Endothelial cell of umbilical vein (primary cell): ENCODE results near the gene WNT9A. TPM values are rescaled to one million over a fixed set of nuclear protein-coding genes. Genes with fewer than 3 reads are reported as not detected.

ENCODE experiments used
- BruUV-seq: library from RNA; stranded (reverse); fragments of 400-500 nt; replicated peaks from 2 replicates; lab custom pipeline; 2021; lab: Mats Ljungman, UMichigan
- CTCF ChIA-PET: fragments of 300-600, 350-600 bp; sonication (Branson Sonifier 250); formaldehyde crosslinking; loops from one replicate; lab custom pipeline; 2021; ENCODE audit warnings: antibody characterized with exemption, inconsistent platforms; lab: Charles Lee
- POLR2A ChIA-PET: fragments of 300-600, 350-600 bp; sonication (Branson Sonifier 250); formaldehyde crosslinking; loops from one replicate; lab custom pipeline; 2021; ENCODE audit warnings: antibody characterized with exemption, inconsistent platforms; lab: Charles Lee
- DNase-seq: peaks from one replicate; pipeline ENCODE4 v3.0.0-alpha.2; 2011; ENCODE audit warnings: low read depth, low spot score
- FAIRE-seq: peaks from 2 replicates; lab custom pipeline; 2011; peaks lifted over from hg19 to GRCh38; lab: Jason Lieb, UNC
- H2AFZ ChIP-seq: 2 replicates; pipeline ENCODE4 v1.6.0; 2012; ENCODE audit warnings: low read depth, low read length, control low read depth, inconsistent platforms
- H3K27ac ChIP-seq: 2 replicates; pipeline ENCODE4 v1.5.1; 2011; ENCODE audit warnings: low read depth, mild to moderate bottlenecking, control low read depth, low read length, moderate library complexity; ENCODE audit not compliant: insufficient read depth
- H3K27me3 ChIP-seq, 2 experiments: 2 replicates each; pipeline versions ENCODE4 v1.6.0 to v1.6.1; 2011; ENCODE audit warnings: low read length in 2 of 2, mixed read lengths in 1 of 2; ENCODE audit not compliant: control insufficient read depth in 2 of 2, insufficient read depth in 2 of 2
- H3K36me3 ChIP-seq, 2 experiments: 2 replicates in 1 of 2; 3 replicates in 1 of 2; pipeline ENCODE4 v1.5.1; 2011; ENCODE audit warnings: low read length in 2 of 2, mild to moderate bottlenecking in 1 of 2, moderate library complexity in 1 of 2; ENCODE audit not compliant: control insufficient read depth in 2 of 2, insufficient read depth in 2 of 2; ENCODE audit errors: extremely low read depth in 1 of 2
- H3K4me1 ChIP-seq: 3 replicates; pipeline ENCODE4 v1.5.1; 2011; ENCODE audit warnings: mild to moderate bottlenecking, low read length; ENCODE audit not compliant: control insufficient read depth, insufficient read depth; ENCODE audit errors: extremely low read depth
- H3K4me2 ChIP-seq: 2 replicates; pipeline ENCODE4 v1.6.1; 2011; ENCODE audit warnings: low read length, control low read depth, mixed read lengths; ENCODE audit not compliant: insufficient read depth
- H3K4me3 ChIP-seq, 3 experiments: fragments of 200-600 bp in 1 of 3; sonication (generic), shearing (Covaris generic) in 1 of 3; replicated peaks in 1 of 3; 2 replicates each; pipeline ENCODE4 v1.5.1; 2011 to 2016; ENCODE audit warnings: control low read depth in 3 of 3, low read length in 3 of 3, mild to moderate bottlenecking in 2 of 3, inconsistent platforms in 1 of 3, low read depth in 1 of 3, moderate library complexity in 1 of 3; ENCODE audit not compliant: insufficient read depth in 1 of 3
- H3K79me2 ChIP-seq: 2 replicates; pipeline ENCODE4 v1.6.0; 2012; ENCODE audit warnings: low read length, inconsistent platforms; ENCODE audit not compliant: control insufficient read depth, insufficient read depth
- H3K9ac ChIP-seq: replicated peaks from 2 replicates; pipeline ENCODE3; 2011; ENCODE audit warnings: low read length, control low read depth; ENCODE audit not compliant: insufficient read depth; ENCODE audit errors: extremely low read depth
- H3K9me1 ChIP-seq: replicated peaks from 3 replicates; pipeline ENCODE4 v1.6.0; 2011; ENCODE audit warnings: mild to moderate bottlenecking, low read length; ENCODE audit not compliant: control insufficient read depth, insufficient read depth; ENCODE audit errors: extremely low read depth
- H3K9me3 ChIP-seq: replicated peaks from 2 replicates; pipeline ENCODE4 v1.5.1; 2012; ENCODE audit warnings: low read length, inconsistent platforms; ENCODE audit not compliant: control insufficient read depth, insufficient read depth
- H4K20me1 ChIP-seq: replicated peaks from 2 replicates; pipeline ENCODE3; 2011; ENCODE audit warnings: mild to moderate bottlenecking, low read length; ENCODE audit not compliant: control insufficient read depth, insufficient read depth; ENCODE audit errors: extremely low read depth
- EZH2 ChIP-seq: IDR thresholded peaks from 2 replicates; pipeline ENCODE4 v1.6.1; 2012; ENCODE audit warnings: borderline replicate concordance, low read depth, mild to moderate bottlenecking, moderate library complexity, low read length, inconsistent platforms; ENCODE audit not compliant: severe bottlenecking
- FOS ChIP-seq: IDR thresholded peaks from 2 replicates; pipeline ENCODE4 v1.6.1; 2011; ENCODE audit warnings: mild to moderate bottlenecking, low read length, moderate library complexity, borderline replicate concordance; ENCODE audit not compliant: insufficient read depth
- GATA2 ChIP-seq: IDR thresholded peaks from 2 replicates; pipeline ENCODE4 v1.7.0; 2011; ENCODE audit warnings: low read depth, mild to moderate bottlenecking, moderate library complexity, mixed read lengths, low read length; ENCODE audit not compliant: insufficient read length, insufficient read depth
- JUN ChIP-seq: IDR thresholded peaks from 2 replicates; pipeline ENCODE4 v1.6.1; 2011; ENCODE audit warnings: borderline replicate concordance, low read depth; ENCODE audit not compliant: insufficient read length, insufficient read depth
- MAX ChIP-seq: IDR thresholded peaks from 2 replicates; pipeline ENCODE4 v1.6.1; 2011; ENCODE audit not compliant: insufficient read depth, insufficient read length
- MYC ChIP-seq: IDR thresholded peaks from one replicate; pipeline ENCODE4 v1.6.1; 2011; ENCODE audit warnings: mild to moderate bottlenecking, low read depth, low read length
- POLR2A ChIP-seq: IDR thresholded peaks from 2 replicates; pipeline ENCODE4 v1.6.1; 2012; ENCODE audit warnings: low read depth, mild to moderate bottlenecking, control low read depth, low read length
- POLR2AphosphoS5 ChIP-seq: IDR thresholded peaks from 2 replicates; pipeline ENCODE4 v1.6.1; 2012; ENCODE audit warnings: low read depth, mild to moderate bottlenecking, control low read depth, low read length, moderate library complexity; ENCODE audit not compliant: insufficient read depth
- dilution Hi-C: fragments of 300-500 bp; cut with MboI; formaldehyde crosslinking; loops from one replicate; pipeline ENCODE4 v1.15.0; 2019; ENCODE audit warnings: low sequenced_read_pairs; ENCODE audit not compliant: extremely low pct_ligation_motif_present
- intact Hi-C: fragments of 100-400 bp; cut with micrococcal nuclease; formaldehyde crosslinking; loops from one replicate; pipeline ENCODE4 v1.10.0; 2022
- polyA plus RNA-seq, 4 experiments: library from polyadenylated mRNA; depleted of rRNA in 3 of 4; stranded (reverse) in 3 of 4; unstranded in 1 of 4; fragments of >200 nt; gene quantifications; 2 replicates each; pipeline versions ENCODE4 v1.2.1 to v1.2.3, GENCODE V29; 2011 to 2012; ENCODE audit warnings: missing spikeins in 1 of 4
- total RNA-seq: library from RNA; stranded (reverse); gene quantifications from 2 replicates; pipeline ENCODE4 v1.2.3, GENCODE V29; 2021
- TF ChIP-seq, protein P1 (sequence below), 2 donors: IDR thresholded peaks; 1 replicate in 1 of 2; 2 replicates in 1 of 2; pipeline ENCODE4 v1.5.1; 2011; ENCODE audit warnings: low read length in 2 of 2, mild to moderate bottlenecking in 2 of 2, moderate library complexity in 2 of 2, control low read depth in 1 of 2, inconsistent platforms in 1 of 2, low read depth in 1 of 2; ENCODE audit not compliant: insufficient read depth in 1 of 2; ENCODE audit errors: extremely low read depth in 1 of 2

The WNT9A gene
- total and polyA plus RNA-seq, 2 donors (not counting 3 experiments of a cell fraction or from before 2014, with no cell fraction given), result 5.4 to 6.2 TPM

GRCh38 chr1:227917081-227917950 is 30.4 kb downstream of the WNT9A start:
- no TSS peak for BruUV-seq
- CTCF ChIA-PET, result no interaction called here

More at GRCh38 chr1:227917081-227917950, 30.4 kb downstream of the WNT9A start:
- H3K27ac ChIP-seq, result no peak overlapping the region
- H3K4me3 ChIP-seq, result no peak overlapping the region
- no peaks in the 10 kb centered on the region for H3K4me1 ChIP-seq
- TF ChIP-seq, protein P1, sequence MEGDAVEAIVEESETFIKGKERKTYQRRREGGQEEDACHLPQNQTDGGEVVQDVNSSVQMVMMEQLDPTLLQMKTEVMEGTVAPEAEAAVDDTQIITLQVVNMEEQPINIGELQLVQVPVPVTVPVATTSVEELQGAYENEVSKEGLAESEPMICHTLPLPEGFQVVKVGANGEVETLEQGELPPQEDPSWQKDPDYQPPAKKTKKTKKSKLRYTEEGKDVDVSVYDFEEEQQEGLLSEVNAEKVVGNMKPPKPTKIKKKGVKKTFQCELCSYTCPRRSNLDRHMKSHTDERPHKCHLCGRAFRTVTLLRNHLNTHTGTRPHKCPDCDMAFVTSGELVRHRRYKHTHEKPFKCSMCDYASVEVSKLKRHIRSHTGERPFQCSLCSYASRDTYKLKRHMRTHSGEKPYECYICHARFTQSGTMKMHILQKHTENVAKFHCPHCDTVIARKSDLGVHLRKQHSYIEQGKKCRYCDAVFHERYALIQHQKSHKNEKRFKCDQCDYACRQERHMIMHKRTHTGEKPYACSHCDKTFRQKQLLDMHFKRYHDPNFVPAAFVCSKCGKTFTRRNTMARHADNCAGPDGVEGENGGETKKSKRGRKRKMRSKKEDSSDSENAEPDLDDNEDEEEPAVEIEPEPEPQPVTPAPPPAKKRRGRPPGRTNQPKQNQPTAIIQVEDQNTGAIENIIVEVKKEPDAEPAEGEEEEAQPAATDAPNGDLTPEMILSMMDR (IDR thresholded peaks at IDR 0.05; ENCODE audit: extremely low read depth in 1 of 2, insufficient read depth in 1 of 2, low read depth in 1 of 2, low read length in 2 of 2), result no peak
- TF ChIP-seq POLR2AphosphoS5 (no peak), FOS (no peak), JUN (no peak), GATA2 (no peak), MAX (no peak), EZH2 (no peak), POLR2A (no peak), MYC (no peak)
- dilution Hi-C loops (no loop called here), intact Hi-C loops (no loop called here)
- peaks cover 0 to 2% of the 10 kb centered on the region in 2 experiments for H3K27me3 ChIP-seq
- no peak for DNase-seq
- POLR2A ChIA-PET, result no interaction called here
- H3K36me3 ChIP-seq, result peaks cover 0 to 6% of the 10 kb centered on the region in 2 experiments
- no peaks in the 10 kb centered on the region for H4K20me1 ChIP-seq
- H3K9me1 ChIP-seq, result no peaks in the 10 kb centered on the region
- H3K4me2 ChIP-seq, result no peak overlapping the region
- H3K9ac ChIP-seq, result no peak overlapping the region
- no peak overlapping the region for H2AFZ ChIP-seq
- H3K79me2 ChIP-seq, result no peaks in the 10 kb centered on the region
- FAIRE-seq, result no peak
- H3K9me3 ChIP-seq, result no peaks in the 10 kb centered on the region
